C4-2B (cell line): ENCODE measurements around the gene SCAF8.

ENCODE experiments used
- ZFX ChIP-seq: fragments of 450-650 bp; IDR thresholded peaks from 2 replicates; pipeline ENCODE4 v1.6.1; 2017
- TF ChIP-seq, protein P1 (sequence below): fragments of 450-650 bp; conservative IDR thresholded peaks from 2 replicates; pipeline ENCODE4 v1.5.1; 2017; ENCODE audit warnings: mild to moderate bottlenecking

GRCh38 chr6:154872542-154873114 is 139.4 kb downstream of the SCAF8 start:
- TF ChIP-seq, protein P1, sequence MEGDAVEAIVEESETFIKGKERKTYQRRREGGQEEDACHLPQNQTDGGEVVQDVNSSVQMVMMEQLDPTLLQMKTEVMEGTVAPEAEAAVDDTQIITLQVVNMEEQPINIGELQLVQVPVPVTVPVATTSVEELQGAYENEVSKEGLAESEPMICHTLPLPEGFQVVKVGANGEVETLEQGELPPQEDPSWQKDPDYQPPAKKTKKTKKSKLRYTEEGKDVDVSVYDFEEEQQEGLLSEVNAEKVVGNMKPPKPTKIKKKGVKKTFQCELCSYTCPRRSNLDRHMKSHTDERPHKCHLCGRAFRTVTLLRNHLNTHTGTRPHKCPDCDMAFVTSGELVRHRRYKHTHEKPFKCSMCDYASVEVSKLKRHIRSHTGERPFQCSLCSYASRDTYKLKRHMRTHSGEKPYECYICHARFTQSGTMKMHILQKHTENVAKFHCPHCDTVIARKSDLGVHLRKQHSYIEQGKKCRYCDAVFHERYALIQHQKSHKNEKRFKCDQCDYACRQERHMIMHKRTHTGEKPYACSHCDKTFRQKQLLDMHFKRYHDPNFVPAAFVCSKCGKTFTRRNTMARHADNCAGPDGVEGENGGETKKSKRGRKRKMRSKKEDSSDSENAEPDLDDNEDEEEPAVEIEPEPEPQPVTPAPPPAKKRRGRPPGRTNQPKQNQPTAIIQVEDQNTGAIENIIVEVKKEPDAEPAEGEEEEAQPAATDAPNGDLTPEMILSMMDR, result no peak
- no peak for TF ChIP-seq ZFX
